SK-N-SH (cell line): Measurements from ENCODE around the gene CREB5.

Experiments used
- CTCF ChIP-seq: fragments of 200-600 bp; sonication (generic); IDR thresholded peaks from 2 replicates; pipeline ENCODE4 v1.6.1; 2017; ENCODE audit warnings: antibody characterized with exemption, mild to moderate bottlenecking, moderate library complexity
- IRF3 ChIP-seq: fragments of 150-350 bp; IDR thresholded peaks from 2 replicates; pipeline ENCODE4 v1.6.1; 2016; ENCODE audit warnings: mild to moderate bottlenecking, low read depth, low read length

- TF ChIP-seq CTCF (no peak), IRF3 (no peak)
These were observed 249.7 kb downstream of the CREB5 start for GRCh38 chr7:28661826-28662595.
